GM19023 (cell line): Measurements from ENCODE around the gene DIAPH3.

ENCODE experiments used
- ATAC-seq: cut with Tn5 transposase; IDR thresholded peaks from one replicate; pipeline ENCODE4 v1.9.1; 2021; ENCODE audit warnings: mild to moderate bottlenecking, moderate library complexity; ENCODE audit not compliant: unreplicated experiment

Gene DIAPH3

DNA sequence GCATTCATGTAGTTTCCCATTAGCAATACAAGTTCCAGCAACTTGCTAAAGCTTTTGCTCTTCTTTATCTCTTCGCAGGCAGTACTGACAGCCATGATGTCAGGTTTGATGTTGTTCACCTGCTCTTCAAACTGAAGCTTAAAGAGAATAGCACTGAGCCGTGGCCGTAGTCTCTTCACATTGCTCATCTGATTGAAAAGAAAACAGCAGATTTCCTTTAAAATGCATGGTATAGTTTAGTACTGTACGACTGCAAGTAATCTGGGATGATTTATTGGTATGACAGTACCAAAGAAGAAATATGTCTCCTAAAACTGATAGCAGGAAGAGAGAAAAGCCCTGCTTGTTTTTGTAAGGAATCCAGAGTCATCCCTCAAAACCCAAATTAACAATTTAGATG is 284.4 kb downstream of the DIAPH3 start:
- no peak for ATAC-seq

DNA sequence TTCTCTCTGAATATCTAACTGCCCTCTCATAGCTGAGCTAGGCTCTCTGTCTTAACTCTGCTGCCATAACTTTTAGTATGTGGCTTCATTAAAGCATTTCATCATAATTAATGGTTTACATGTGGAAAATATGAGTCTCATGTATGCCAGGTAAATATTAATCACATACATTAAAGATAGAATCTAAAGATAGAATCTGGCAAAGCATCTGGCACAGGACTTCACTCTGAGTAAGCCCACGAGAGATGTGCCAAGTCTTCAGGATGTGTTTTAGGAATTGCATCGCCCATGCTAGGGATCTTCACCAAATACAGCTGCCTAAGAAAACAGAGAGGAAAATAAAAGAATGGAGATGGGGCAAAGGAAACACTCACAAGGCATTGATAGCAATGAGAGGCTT is 285.8 kb downstream of the DIAPH3 start:
- no peak for ATAC-seq

DNA sequence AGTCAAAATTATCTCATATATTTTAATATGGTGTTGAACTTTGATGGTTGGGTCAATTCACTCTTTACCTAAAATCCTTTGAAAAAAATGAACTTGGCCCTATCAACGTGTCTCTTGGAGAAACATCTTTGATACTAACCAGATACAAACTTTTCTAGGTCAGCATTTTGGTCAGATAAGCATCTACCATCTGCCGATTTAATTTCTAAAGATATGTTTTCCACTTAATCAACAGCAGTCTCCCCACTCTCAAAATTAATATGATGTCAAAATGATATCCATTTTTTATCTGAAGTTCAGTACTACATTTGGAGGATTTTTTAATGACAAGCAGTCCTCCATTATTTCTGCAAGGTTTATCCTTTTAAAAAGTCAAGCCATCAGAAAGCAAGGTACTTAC is 288.8 kb downstream of the DIAPH3 start:
- ATAC-seq, result no peak

DNA sequence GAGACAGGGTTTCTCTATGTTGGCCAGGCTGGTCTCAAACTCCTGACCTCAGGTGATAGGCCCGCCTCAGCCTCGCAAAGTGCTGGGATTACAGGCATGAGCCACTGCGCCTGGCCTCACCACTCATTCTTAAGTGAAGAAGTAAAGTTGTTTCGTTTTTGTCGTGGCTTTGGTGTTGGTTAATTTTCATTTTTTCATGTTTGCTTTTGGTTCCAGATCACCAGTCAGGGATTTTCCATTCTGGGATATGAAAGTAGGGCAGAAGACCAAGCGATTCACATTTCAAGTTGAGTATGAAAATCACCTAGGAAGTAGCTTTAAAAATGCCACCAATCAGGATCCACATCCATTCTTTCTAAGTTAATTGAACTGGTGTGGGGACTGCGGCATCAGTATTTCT is 289.9 kb downstream of the DIAPH3 start:
- no peak for ATAC-seq

DNA sequence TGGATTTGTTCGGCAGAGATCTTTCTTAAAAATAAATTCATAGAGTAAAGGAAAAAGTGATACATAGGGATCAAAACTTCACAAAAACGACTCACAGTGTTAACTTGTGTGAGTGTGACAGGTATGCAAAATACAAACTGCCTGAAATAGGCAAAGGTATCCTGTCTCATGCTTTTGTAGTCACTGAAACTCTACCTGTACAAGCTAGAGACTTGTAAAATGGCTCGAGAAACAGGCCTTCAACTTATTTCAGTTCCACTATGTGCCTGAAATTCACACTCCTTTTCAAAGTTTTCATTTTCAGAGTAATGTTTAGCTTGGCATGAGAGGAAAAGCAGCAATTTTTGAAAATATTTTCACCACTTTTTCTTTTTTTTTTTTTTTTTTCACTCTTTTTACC is 290.4 kb downstream of the DIAPH3 start:
- no peak for ATAC-seq

DNA sequence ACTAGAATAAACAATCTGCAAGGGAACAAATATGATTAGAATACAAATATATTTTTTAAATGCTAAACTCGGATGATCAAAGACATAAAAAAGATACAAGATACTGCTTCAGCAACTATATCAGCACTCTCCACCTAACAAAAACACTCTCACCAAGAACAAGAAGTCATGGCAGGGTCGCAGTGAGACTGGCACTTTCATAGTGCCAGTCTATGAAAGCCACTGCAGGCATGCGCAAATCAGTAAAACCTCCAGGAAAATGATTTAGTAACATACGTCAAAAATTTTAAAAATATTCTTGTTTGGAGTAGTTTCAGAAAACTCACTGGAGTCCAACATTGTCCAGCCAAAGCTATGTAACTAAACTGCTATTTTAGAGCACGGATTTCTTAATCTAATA is 295.9 kb downstream of the DIAPH3 start:
- no peak for ATAC-seq

DNA sequence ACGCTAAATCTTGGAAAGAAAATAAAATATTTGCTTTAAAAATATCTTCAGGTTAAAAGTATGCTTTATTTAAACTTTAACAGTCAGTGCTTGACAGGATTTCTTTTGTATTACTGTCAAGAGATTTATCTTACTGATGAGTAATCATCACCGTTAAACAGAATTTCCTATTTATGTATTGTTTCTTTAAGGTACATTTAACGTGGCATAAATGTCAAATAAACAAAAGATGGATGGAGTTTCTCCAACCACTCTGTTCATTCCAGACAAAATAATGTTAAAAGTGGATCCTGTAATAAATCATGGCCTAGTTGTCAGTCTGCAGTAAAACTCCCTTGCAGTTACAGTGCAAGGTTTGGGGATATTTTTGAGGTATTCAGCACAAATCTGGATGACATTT is 298.3 kb downstream of the DIAPH3 start:
- ATAC-seq, result no peak

DNA sequence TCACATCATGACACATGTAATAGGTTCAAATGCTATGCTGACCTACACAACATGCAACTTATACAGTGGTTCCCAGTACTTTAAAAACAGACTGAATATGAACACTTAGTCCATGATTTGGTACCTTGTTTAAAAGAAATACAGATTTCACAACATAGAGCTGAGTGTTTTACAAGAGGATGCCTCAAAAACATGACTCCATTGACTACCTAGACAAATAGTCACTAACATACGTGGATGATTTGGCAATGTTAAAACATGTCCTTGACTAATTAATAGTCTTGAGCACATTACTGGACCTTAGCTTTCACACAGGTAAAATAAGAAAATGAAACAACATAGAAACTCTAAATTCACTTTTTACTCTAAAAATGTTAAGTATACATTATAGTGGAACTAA is 300.1 kb downstream of the DIAPH3 start:
- ATAC-seq, result no peak

DNA sequence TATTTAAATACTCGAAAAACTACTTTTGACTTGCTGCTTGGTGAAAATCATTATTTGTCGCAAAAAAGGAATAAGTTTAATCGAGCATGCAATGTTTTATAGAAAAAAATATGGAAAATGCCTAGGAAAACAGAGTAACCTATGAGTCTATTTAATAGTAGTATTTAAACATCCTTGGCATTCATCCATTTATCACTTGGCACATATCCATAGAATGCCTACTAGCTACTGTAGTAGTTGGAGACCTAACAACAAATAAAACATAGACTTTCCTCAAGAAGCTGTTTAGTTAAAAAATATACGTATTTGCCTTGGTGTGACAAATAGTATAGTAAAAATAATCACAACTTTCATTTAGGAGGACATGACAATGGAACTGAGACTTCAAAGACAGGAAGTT is 302.1 kb downstream of the DIAPH3 start:
- no peak for ATAC-seq

DNA sequence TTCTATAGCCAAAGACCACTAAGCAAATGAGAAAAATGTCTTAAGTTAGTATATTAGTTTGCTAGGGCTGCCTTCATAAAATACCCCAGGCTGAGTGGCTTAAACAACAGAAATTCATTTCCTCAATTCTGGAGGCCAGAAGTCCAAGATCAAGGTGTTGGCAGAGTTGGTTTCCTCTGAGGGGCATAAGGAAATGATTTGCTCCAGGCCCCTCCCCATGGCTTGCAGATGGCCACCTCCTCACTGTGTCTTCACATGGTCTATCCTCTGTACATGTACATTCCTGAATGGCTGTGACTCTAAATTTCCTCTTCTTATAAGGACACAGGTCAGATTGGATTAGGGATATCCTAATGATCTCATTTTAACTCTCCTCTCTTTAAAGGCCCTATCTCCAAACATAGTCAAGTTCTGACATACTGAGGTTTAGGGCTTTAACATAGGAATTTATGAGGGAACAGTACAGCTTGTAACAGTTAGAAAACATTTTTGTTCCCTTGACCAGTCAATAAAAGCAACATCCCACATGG is 307.4 kb downstream of the DIAPH3 start:
- ATAC-seq, result no peak

DNA sequence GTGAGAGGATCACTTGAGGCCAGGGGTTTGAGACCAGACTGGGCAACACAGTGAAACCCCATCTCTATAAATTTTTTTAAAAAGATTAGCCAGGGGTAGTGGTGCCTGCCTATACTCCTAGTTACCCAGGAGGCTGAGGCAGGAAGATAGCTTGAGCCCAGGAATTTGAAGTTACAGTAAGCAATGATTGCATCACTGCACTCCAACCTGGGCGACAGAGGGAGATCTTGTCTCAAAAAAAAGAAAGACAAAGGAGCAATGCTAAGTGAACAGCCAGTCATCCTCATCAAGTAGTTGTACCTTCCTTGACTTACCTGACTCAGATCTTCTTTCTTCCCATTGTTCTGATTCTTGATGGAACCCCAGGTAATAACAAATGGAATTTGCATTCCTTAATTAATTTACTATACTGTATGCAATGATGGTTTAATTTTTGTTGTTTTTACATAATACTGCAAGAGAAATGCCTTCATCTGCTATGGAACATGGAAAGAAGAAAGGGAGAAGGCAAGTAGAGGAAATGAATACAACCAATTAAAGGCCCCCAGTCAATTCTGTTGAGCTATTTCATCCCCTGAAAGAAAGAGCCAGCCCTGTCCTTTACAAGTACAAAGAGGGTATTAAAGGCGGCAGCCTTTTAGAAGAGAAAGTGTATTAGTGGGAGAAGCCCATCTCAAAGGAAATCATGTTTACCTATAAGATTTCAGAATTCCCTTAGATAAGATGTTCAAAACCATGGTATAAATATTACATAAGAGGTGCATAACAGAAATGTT is 316.7 kb downstream of the DIAPH3 start:
- no peak for ATAC-seq

DNA sequence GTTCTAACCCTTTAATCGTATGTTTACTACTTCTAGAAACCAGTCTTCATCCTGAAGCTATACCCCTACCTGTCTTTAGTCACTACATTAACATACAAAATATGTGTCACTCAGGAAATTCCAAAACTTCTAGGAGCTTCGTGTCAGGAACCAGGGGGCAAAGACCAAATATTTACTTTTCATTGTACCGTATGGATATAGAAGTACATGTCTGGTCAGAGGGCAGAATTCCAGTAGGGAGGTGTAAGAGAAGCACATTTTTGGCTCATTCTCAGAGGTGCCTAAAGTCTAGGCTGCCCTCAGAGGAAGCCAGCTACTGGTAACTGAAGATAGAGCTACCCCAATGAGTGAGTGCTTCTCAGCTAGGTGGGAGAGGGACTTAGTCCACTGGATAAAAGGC is 320.7 kb downstream of the DIAPH3 start:
- ATAC-seq, result no peak

DNA sequence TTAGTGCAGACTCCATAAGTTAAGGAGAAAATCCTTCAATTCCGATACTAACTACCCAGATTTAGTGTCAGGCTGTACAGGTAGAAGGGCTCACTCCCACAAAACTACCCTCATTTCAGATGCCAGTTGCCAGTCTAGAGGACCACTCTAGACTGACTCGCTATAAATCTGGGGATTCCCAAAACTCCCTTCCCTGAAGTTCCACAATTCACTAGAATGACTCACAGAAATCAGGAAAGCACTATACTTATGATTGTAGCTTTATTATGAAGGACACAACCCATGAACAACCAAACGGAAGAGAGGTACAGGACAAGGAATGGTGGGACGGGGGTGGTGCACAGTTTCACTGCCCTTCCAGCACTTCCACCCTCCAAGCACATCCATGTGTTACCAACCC is 321.2 kb downstream of the DIAPH3 start:
- ATAC-seq, result no peak

DNA sequence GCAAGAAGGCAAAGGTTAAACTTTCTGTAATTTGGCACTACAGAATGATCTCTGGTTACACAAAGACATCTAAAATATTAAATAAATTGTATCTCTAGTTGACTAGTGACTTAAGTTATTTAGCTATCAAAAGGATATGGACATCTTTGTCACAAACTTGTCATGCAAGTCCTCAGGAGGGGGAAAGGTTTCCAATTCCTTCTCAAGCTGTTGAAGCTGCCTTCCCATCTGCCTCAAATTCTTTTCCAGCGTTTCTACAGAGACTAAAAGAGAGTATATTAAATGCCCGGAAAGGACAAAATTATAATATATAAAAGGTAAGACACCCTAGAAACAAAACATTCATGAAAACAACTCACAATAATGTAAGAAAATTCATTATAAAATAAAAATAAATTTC is 324.5 kb downstream of the DIAPH3 start:
- no peak for ATAC-seq

DNA sequence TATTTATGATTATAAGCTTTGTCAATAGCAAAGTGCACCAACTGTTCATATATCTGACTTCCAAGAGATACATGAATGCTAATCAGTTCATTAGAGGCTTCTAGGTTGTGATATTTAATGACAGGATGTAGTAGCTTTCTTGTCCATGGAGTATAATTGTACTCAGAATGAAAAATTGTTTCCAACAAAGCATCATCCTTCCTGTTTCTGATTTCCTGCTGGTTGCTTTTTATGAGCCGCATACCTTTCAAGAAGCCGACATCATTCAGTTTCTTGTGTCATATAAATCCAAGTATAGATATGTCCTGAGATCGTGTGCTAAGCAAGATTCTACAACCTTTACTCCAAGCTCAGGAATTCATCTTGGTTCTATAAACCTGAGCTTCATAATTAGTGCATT is 326.6 kb downstream of the DIAPH3 start:
- no peak for ATAC-seq

DNA sequence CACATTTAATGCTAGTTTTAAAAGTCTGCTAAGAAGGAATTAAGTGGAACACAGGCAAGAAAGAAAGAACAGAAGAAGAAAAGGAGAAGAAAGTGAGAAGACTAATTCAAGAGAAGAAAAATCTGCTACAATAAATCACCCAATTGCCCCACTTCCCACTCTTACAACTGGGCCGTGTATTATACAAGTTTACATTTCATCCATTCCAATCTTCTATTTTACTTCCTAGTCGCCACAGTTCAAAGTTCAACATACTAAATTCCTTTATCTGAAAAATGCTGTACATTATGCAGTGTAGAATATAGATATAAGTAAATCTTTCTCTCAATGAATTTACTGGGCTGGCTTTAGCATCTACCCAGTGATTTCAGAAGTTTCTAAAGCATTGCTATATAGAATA is 328.2 kb downstream of the DIAPH3 start:
- ATAC-seq, result no peak

DNA sequence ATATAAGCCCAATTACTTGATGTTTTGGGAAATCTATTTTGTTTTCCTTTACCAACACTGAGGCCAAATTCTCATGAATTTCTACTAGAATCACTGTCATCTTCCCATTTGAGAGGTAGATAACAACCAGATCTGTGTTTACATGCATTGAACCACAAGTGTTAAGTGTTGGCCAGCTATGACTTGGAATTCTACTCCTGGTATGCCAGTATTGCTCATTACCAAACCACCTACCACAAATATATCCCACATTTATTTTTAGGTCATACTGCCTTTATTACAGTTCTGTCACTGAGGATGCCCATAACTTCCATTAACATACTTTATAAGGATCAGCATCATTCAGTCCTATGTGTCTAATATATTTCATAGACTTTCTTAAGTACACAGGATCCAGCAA is 328.9 kb downstream of the DIAPH3 start:
- ATAC-seq, result no peak

DNA sequence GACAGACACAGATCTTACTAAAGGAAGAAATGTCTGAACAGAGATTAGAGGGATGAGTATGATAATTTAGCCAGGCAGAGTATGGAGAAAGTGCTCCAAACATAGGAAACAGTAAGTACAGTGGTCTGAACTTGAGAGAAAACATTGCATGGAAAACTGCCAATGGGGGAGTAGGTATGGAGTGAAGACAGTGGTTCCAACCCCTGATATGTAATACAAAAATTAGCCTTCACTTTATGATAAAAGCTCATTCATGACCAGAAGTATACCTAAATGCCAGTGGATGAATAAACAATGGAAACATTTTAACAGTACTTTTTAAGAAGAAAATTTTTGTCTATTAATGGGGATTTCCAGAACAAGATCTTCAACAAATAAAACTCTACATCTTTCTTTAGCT is 334.0 kb downstream of the DIAPH3 start:
- no peak for ATAC-seq

DNA sequence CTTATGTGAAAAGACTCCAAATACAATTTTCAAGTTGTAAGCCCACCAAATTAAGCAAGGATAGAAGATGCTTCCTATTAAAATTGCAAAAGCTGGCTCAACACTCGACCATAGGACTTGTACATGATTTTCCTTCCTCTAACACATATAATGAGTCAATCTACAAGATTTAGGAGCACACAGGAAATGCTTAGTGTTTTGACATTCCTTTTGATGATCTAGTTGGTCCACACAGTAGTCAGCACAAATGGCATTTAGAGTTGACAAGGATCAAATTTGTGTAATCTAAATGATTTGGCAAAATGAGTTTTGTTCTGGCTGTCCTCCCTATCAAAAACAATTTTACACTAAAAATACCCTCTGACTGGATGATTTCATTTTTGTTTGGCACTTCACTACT is 340.2 kb downstream of the DIAPH3 start:
- no peak for ATAC-seq

DNA sequence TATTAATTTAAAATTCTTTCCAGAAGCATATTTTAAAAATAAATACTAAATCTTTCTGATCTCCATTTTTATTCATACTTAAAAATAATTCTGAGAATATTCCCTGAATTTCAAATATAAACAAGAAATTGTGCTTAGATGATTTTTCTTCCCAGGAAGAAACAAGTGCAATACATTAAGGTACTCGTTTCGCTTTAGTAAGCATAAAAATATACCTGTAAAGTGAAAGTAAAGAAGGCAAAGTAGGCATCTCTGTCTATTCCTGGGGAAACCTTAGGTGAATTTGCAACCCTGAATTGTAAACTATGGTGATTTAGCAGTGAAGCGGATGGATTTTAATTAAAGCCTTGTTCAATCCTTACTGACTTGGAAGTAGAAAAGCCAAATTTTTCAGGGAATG is 354.2 kb downstream of the DIAPH3 start:
- ATAC-seq, result no peak

DNA sequence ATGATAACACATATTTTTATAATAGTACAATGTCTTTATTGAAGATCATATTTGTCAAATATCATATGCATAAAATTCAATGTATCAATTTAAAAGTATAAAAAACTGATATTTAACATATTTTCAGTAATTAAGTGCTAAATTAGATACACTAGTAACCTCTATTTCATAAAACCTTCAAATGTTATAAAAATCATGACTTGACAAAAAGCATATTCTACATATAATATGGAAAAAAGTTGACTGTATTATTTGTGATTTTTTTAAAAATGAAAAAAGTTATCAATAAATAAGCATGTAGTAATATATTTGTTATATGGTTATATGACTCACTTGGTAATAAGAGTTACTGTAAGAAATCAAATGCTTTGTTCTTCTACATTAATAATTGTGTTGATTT is 356.9 kb downstream of the DIAPH3 start:
- ATAC-seq, result no peak

DNA sequence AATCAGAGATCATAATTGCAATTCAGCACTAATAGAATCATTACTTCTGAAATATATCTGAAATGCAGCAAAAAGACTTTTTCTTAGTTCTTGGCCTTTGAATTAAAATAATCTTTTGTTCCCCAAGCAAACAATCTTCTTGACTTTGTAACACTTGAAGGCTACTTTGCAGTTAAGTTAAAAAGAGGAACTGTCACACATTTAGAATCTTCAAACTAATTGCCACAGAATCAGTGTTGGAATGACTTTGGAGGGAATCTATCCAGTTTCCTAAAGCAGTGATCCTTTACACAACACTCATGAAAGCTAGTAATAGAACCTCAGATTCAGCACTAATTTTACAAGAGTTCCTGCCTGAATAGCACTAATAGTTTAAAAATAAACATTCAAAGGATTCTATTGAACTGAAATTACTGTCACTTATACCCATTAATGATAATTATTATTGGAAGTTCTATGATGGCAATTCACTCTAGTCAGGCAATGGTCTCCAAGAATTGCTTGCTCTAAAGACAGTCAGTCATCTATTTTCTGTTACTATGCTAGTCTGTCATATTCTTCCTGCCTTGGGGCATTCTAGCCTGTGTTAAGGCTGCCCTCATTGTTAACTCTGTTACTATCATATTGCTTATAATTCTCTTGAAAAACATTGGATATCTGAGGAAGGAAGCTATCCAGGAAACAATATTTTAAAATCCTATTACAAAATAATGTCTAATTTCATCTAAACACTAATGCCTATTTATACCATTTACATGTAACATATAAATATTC is 362.4 kb downstream of the DIAPH3 start:
- no peak for ATAC-seq
